ENCODE data around the gene DIRAS2. TPM values are rescaled to one million over a fixed set of nuclear protein-coding genes. Genes with fewer than 3 reads are reported as not detected.

DIRAS2 gene
- not detected for total RNA-seq

GRCh38 chr9:90642570-90643539 lies at the start of gene DIRAS2:
Gene DIRAS2 (minus strand): TSS chr9:90642824. CDS start chr9:90613827, 28,997 bp downstream.

Other genes starting within 250 kb of the DIRAS2 start
- gene SYK, start 159.0 kb upstream of the DIRAS2 start, total RNA-seq, result under 1 TPM; 0.22 to 0.35 TPM

All from activated naive CD4-positive, alpha-beta T cell treated with anti-CD3 and anti-CD28 coated beads, Interleukin-2, amount 10 ng/mL, durations not matched to agents 5 hours and 36 hours (primary cell).